Peyer's patch (tissue), 4 donors: ENCODE data around the gene SVBP. TPM values are rescaled to one million over a fixed set of nuclear protein-coding genes. Genes with fewer than 3 reads are reported as not detected.

ENCODE experiments used
- DNase-seq, 3 donors: peaks; one replicate each; pipeline ENCODE4 v3.0.0-alpha.2; 2017 to 2019
- H3K27ac ChIP-seq, 4 donors: fragments of 200-600 bp; sonication (generic); one replicate each; pipeline ENCODE4 v1.5.1; 2016 to 2019
- H3K27me3 ChIP-seq, 2 donors: fragments of 200-600 bp; sonication (generic); one replicate each; pipeline ENCODE4 v1.5.1; 2019
- H3K36me3 ChIP-seq, 3 donors: fragments of 200-600 bp; sonication (generic); one replicate each; pipeline ENCODE4 v1.5.1; 2016 to 2019
- H3K4me1 ChIP-seq, 4 donors: fragments of 200-600 bp; sonication (generic); one replicate each; pipeline ENCODE4 v1.5.1; 2016 to 2019
- H3K4me3 ChIP-seq, 4 donors: fragments of 200-600 bp; sonication (generic); 1 replicate in 3 of 4; 2 replicates in 1 of 4; pipeline ENCODE4 v1.5.1; 2016 to 2019; ENCODE audit warnings: mild to moderate bottlenecking in 1 of 4
- H3K9me3 ChIP-seq, 4 donors: fragments of 200-600 bp; sonication (generic); one replicate each; pipeline ENCODE4 v1.5.1; 2016 to 2019; ENCODE audit warnings: mild to moderate bottlenecking in 1 of 4
- CTCF ChIP-seq, 6 experiments: fragments of 450-650 bp in 4 of 6; fragments of 200-600 bp in 2 of 6; sonication (generic) in 1 of 6; IDR thresholded peaks; one replicate each; pipeline ENCODE4 v1.5.1; 2017 to 2019; ENCODE audit warnings: antibody characterized with exemption in 6 of 6, mild to moderate bottlenecking in 3 of 6, moderate library complexity in 1 of 6
- POLR2A ChIP-seq, 2 donors: fragments of 450-650 bp; IDR thresholded peaks; one replicate each; pipeline ENCODE4 v1.5.1; 2017; ENCODE audit warnings: antibody characterized with exemption in 2 of 2, mild to moderate bottlenecking in 2 of 2, moderate library complexity in 2 of 2
- total RNA-seq, 4 donors: library from RNA; depleted of rRNA; stranded (reverse); fragments of >200 nt; gene quantifications; one replicate each; pipeline ENCODE4 v1.1.0, GENCODE V29; 2016

SVBP gene
- total RNA-seq, 4 donors from 2014 or later: 12.2 to 16.8 (median 16.6) TPM; not detected in 1

- no peak for DNase-seq
- Histone ChIP-seq H3K27me3 (no peaks in the 10 kb centered on the region), H3K27ac (no peak overlapping the region), H3K4me3 (no peak overlapping the region), H3K36me3 (peaks cover 0 to 64% (median 0%) of the 10 kb centered on the region in 3 donors), H3K9me3 (no peaks in the 10 kb centered on the region), H3K4me1 (peaks cover 0 to 1% (median 0%) of the 10 kb centered on the region in 4 donors)
- no peak for TF ChIP-seq CTCF (IDR thresholded peaks at IDR 0.05)
- TF ChIP-seq POLR2A (IDR thresholded peaks at IDR 0.05): no peak
Observed at GRCh38 chr1:42758641-42759040, 58.6 kb downstream of the SVBP start.

GRCh38 chr1:42757892-42758275 is 59.3 kb downstream of the SVBP start:
- H3K36me3 ChIP-seq: peaks cover 0 to 70% (median 0%) of the 10 kb centered on the region in 3 donors
- H3K9me3 ChIP-seq: no peaks in the 10 kb centered on the region
- peaks cover 0 to 6% (median 0%) of the 10 kb centered on the region in 4 donors for H3K4me1 ChIP-seq
- H3K4me3 ChIP-seq: no peak overlapping the region
- H3K27ac ChIP-seq: no peak overlapping the region
- H3K27me3 ChIP-seq: no peaks in the 10 kb centered on the region
- TF ChIP-seq POLR2A (IDR thresholded peaks at IDR 0.05) (no peak), CTCF (IDR thresholded peaks at IDR 0.05) (no peak)
- no peak for DNase-seq

Other genes with a start within 250 kb of the SVBP start
- 10 to 100 TPM; 15.1 to 41.7 (median 26.1) TPM for gene PPIH, start 159.0 kb downstream of the SVBP start, total RNA-seq
- 100 to 1,000 TPM; 236 to 470 (median 287) TPM for gene YBX1, start 135.0 kb downstream of the SVBP start, total RNA-seq
- gene CLDN19, start 77.2 kb downstream of the SVBP start, total RNA-seq: not detected
- gene P3H1, start 50.4 kb downstream of the SVBP start, total RNA-seq: 100 to 1,000 TPM in 1 of 4 donors, 10 to 100 TPM in 3; 19.4 to 151 (median 27.9) TPM
- 10 to 100 TPM in 1 of 4 donors, 1 to 10 TPM in 3; 1.7 to 11.6 (median 4.4) TPM for gene C1orf50, start 50.1 kb downstream of the SVBP start, total RNA-seq
- gene TMEM269, start 32.4 kb downstream of the SVBP start, total RNA-seq: not detected
- gene ERMAP, start 275 bp downstream of the SVBP start, total RNA-seq: 10 to 100 TPM; 11.2 to 15.3 (median 13.6) TPM
- 10 to 100 TPM in 3 of 4 donors, 1 to 10 TPM in 1; 3.3 to 19.0 (median 10.8) TPM for gene ZNF691, start 29.2 kb upstream of the SVBP start, total RNA-seq
- 10 to 100 TPM; 15.7 to 35.7 (median 32.3) TPM for gene SLC2A1, start 141.5 kb upstream of the SVBP start, total RNA-seq